H9 (cell line): ENCODE measurements around the gene CABP7. TPM values are rescaled to one million over a fixed set of nuclear protein-coding genes. Genes with fewer than 3 reads are reported as not detected.

Source experiments
- DNase-seq: peaks from one replicate; pipeline ENCODE4 v3.0.0-alpha.2; 2017
- H2AFZ ChIP-seq: one replicate; pipeline ENCODE4 v1.6.1; 2013; ENCODE audit warnings: mild to moderate bottlenecking, low read length, control low read depth, moderate library complexity
- H2AK5ac ChIP-seq: 2 replicates; pipeline ENCODE4 v1.6.1; 2013; ENCODE audit warnings: low read length, control low read depth, mixed read lengths; ENCODE audit not compliant: insufficient read length
- H2BK120ac ChIP-seq: one replicate; pipeline ENCODE4 v1.6.1; 2013; ENCODE audit warnings: low read depth, mild to moderate bottlenecking, low read length, control low read depth, inconsistent platforms; ENCODE audit not compliant: poor library complexity, severe bottlenecking
- H2BK12ac ChIP-seq: 2 replicates; pipeline ENCODE4 v1.6.1; 2013; ENCODE audit warnings: low read length, control low read depth, mixed read lengths, low read depth; ENCODE audit not compliant: insufficient read length
- H2BK15ac ChIP-seq: 2 replicates; pipeline ENCODE4 v1.6.1; 2013; ENCODE audit warnings: low read depth, low read length, control low read depth
- H2BK20ac ChIP-seq: one replicate; pipeline ENCODE4 v1.6.1; 2013; ENCODE audit warnings: low read depth, mild to moderate bottlenecking, low read length, control low read depth, inconsistent platforms; ENCODE audit not compliant: poor library complexity, severe bottlenecking
- H2BK5ac ChIP-seq: 2 replicates; pipeline ENCODE4 v1.6.1; 2013; ENCODE audit warnings: low read length, control low read depth, mixed read lengths; ENCODE audit not compliant: insufficient read length
- H3K14ac ChIP-seq: 2 replicates; pipeline ENCODE4 v1.6.1; 2013; ENCODE audit warnings: low read length, control low read depth; ENCODE audit not compliant: insufficient read depth
- H3K18ac ChIP-seq: 2 replicates; pipeline ENCODE4 v1.6.1; 2013; ENCODE audit warnings: low read depth, mild to moderate bottlenecking, mixed read lengths, low read length, control low read depth; ENCODE audit not compliant: insufficient read length
- H3K23ac ChIP-seq: 2 replicates; pipeline ENCODE4 v1.6.1; 2013; ENCODE audit warnings: low read length, control low read depth, mixed read lengths, low read depth; ENCODE audit not compliant: insufficient read length
- H3K23me2 ChIP-seq: 2 replicates; pipeline ENCODE4 v1.6.1; 2013; ENCODE audit warnings: low read depth, mild to moderate bottlenecking, mixed read lengths, low read length, control low read depth; ENCODE audit not compliant: insufficient read length, poor library complexity, severe bottlenecking
- H3K27ac ChIP-seq: 2 replicates; pipeline ENCODE4 v1.5.1; 2013; ENCODE audit warnings: low read length, control low read depth, mixed read lengths, low read depth; ENCODE audit not compliant: insufficient read length
- H3K27me3 ChIP-seq: 2 replicates; pipeline ENCODE4 v1.6.1; 2013; ENCODE audit warnings: low read length, control low read depth, inconsistent platforms; ENCODE audit not compliant: insufficient read depth
- H3K4ac ChIP-seq: 2 replicates; pipeline ENCODE4 v1.6.1; 2013; ENCODE audit warnings: low read depth, mild to moderate bottlenecking, control low read depth, inconsistent platforms, low read length, moderate library complexity
- H3K4me1 ChIP-seq: 2 replicates; pipeline ENCODE4 v1.6.1; 2013; ENCODE audit warnings: low read length, control low read depth, inconsistent platforms; ENCODE audit not compliant: insufficient read depth
- H3K4me2 ChIP-seq: 2 replicates; pipeline ENCODE4 v1.6.1; 2013; ENCODE audit warnings: low read length, control low read depth, mixed read lengths; ENCODE audit not compliant: insufficient read length, insufficient read depth
- H3K56ac ChIP-seq: 2 replicates; pipeline ENCODE4 v1.6.1; 2013; ENCODE audit warnings: low read depth, mild to moderate bottlenecking, mixed read lengths, low read length, control low read depth; ENCODE audit not compliant: insufficient read length
- H3K79me1 ChIP-seq: 2 replicates; pipeline ENCODE4 v1.6.1; 2013; ENCODE audit warnings: low read depth, mild to moderate bottlenecking, moderate library complexity, low read length, control low read depth, inconsistent platforms; ENCODE audit not compliant: insufficient read depth, poor library complexity, severe bottlenecking
- H3K79me2 ChIP-seq: 2 replicates; pipeline ENCODE4 v1.6.1; 2013; ENCODE audit warnings: low read length, control low read depth, inconsistent platforms; ENCODE audit not compliant: insufficient read depth
- H3K9ac ChIP-seq: 2 replicates; pipeline ENCODE4 v1.6.1; 2013; ENCODE audit warnings: low read length, control low read depth, mixed read lengths; ENCODE audit not compliant: insufficient read length; ENCODE audit errors: extremely low read depth
- H3K9me3 ChIP-seq: one replicate; pipeline ENCODE4 v1.6.1; 2013; ENCODE audit warnings: low read depth, low read length, inconsistent platforms; ENCODE audit not compliant: control insufficient read depth
- H3T11ph ChIP-seq: one replicate; pipeline ENCODE4 v1.6.1; 2013; ENCODE audit warnings: mild to moderate bottlenecking, low read length, control low read depth, inconsistent platforms
- H4K20me1 ChIP-seq: one replicate; pipeline ENCODE4 v1.6.1; 2013; ENCODE audit not compliant: control insufficient read depth, insufficient read length, insufficient read depth
- H4K5ac ChIP-seq: 2 replicates; pipeline ENCODE4 v1.6.1; 2013; ENCODE audit warnings: low read depth, mild to moderate bottlenecking, mixed read lengths, low read length, control low read depth; ENCODE audit not compliant: insufficient read length
- H4K8ac ChIP-seq: replicated peaks from 2 replicates; pipeline ENCODE4 v1.6.1; 2013; ENCODE audit warnings: low read length, control low read depth, mixed read lengths, low read depth; ENCODE audit not compliant: insufficient read length
- H4K91ac ChIP-seq: 2 replicates; pipeline ENCODE4 v1.6.1; 2013; ENCODE audit warnings: low read depth, mild to moderate bottlenecking, moderate library complexity, mixed read lengths, low read length, control low read depth; ENCODE audit not compliant: insufficient read length
- H3K27ac Mint-ChIP-seq, 3 experiments: 2 replicates in 2 of 3; 3 replicates in 1 of 3; pipeline ENCODE4 v1.8.0; 2020 to 2021; ENCODE audit warnings: mixed read lengths in 3 of 3, mild to moderate bottlenecking in 1 of 3, moderate library complexity in 1 of 3
- H3K27me3 Mint-ChIP-seq: 2 replicates; pipeline ENCODE4 v1.8.0; 2021; ENCODE audit warnings: low read depth, mild to moderate bottlenecking, moderate library complexity, mixed read lengths
- H3K36me3 Mint-ChIP-seq, 3 experiments: 2 replicates in 2 of 3; 3 replicates in 1 of 3; pipeline ENCODE4 v1.8.0; 2020 to 2021; ENCODE audit warnings: low read depth in 3 of 3, mixed read lengths in 3 of 3; ENCODE audit not compliant: insufficient read depth in 1 of 3
- H3K4me1 Mint-ChIP-seq, 2 experiments: 2 replicates each; pipeline ENCODE4 v1.8.0; 2020; ENCODE audit warnings: mixed read lengths in 2 of 2
- H3K4me3 Mint-ChIP-seq, 2 experiments: 2 replicates in 1 of 2; 3 replicates in 1 of 2; pipeline ENCODE4 v1.8.0; 2020 to 2021; ENCODE audit warnings: mild to moderate bottlenecking in 2 of 2, mixed read lengths in 2 of 2, moderate library complexity in 1 of 2
- H3K9me3 Mint-ChIP-seq, 2 experiments: 2 replicates in 1 of 2; 3 replicates in 1 of 2; pipeline ENCODE4 v1.8.0; 2020; ENCODE audit warnings: mild to moderate bottlenecking in 2 of 2, mixed read lengths in 2 of 2, moderate library complexity in 1 of 2
- CTCF ChIP-seq: fragments of 200-600 bp; sonication (generic); conservative IDR thresholded peaks from 3 replicates; pipeline ENCODE4 v1.8.0; 2021; ENCODE audit warnings: antibody characterized with exemption, mild to moderate bottlenecking
- WGBS: extraction: QIAGEN DNeasy Blood & Tissue Kit; methylation state at CpG from one replicate; pipeline ENCODE4 v1.1.7; 2013; ENCODE audit warnings: missing lambda C conversion rate, low lambda C conversion rate, mixed read lengths; ENCODE audit not compliant: insufficient read length; ENCODE audit errors: extremely low coverage; 5-methylcytosine and 5-hydroxymethylcytosine counted together
- total RNA-seq: library from RNA; stranded (reverse); gene quantifications from 2 replicates; pipeline ENCODE4 v1.2.1, GENCODE V29; 2021

CABP7 gene
- total RNA-seq, 1 experiment from 2014 or later: 0.83 TPM

- Mint-ChIP-seq H3K36me3 (peaks cover 0 to 5% (median 3%) of the 10 kb centered on the region in 3 experiments; a peak in 3 of 7 replicates), H3K27me3 (no peaks in the 10 kb centered on the region), H3K27ac (peak overlapping the region in 2 of 3 experiments; percentile 18 to 91; a peak in 2 of 7 replicates), H3K4me1 (peaks cover 8 to 22% of the 10 kb centered on the region in 2 experiments), H3K4me3 (peak overlapping the region in 1 of 2 experiments; percentile 20; a peak in 1 of 5 replicates), H3K9me3 (peaks cover 3% of the 10 kb centered on the region in 2 experiments; a peak in 3 of 5 replicates)
- Histone ChIP-seq H2BK120ac (no peak overlapping the region), H3K9ac (no peak overlapping the region), H3K9me3 (no peaks in the 10 kb centered on the region), H3K79me2 (no peaks in the 10 kb centered on the region), H2AK5ac (no peak overlapping the region), H2BK15ac (no peak overlapping the region), H3K79me1 (no peaks in the 10 kb centered on the region), H3K27me3 (no peaks in the 10 kb centered on the region), H3K23ac (no peak overlapping the region), H3K56ac (no peak overlapping the region), H3K23me2 (no peaks in the 10 kb centered on the region), H3K4ac (no peak overlapping the region), H4K91ac (no peak overlapping the region), H4K5ac (no peak overlapping the region), H3K4me2 (no peak overlapping the region), H3T11ph (no peak overlapping the region), H3K27ac (no peak overlapping the region), H3K4me1 (no peaks in the 10 kb centered on the region), H4K8ac (no peak overlapping the region), H3K18ac (no peak overlapping the region), H2BK20ac (no peak overlapping the region), H3K14ac (no peak overlapping the region), H4K20me1 (peaks cover 2% of the 10 kb centered on the region), H2BK5ac (no peak overlapping the region), H2AFZ (no peak overlapping the region), H2BK12ac (no peak overlapping the region)
- peak; percentile 39 for TF ChIP-seq CTCF
- DNase-seq: peak; percentile 63
- no CpG with 5 or more reads among the region's 9 CpGs for WGBS
These were observed 15.0 kb downstream of the CABP7 start for GRCh38 chr22:29734838-29735237.
